Body of pancreas (tissue), 4 donors: ENCODE results near the gene PDCD4.

ENCODE experiments used
- POLR2A ChIP-seq, 3 donors: fragments of 450-650 bp; IDR thresholded peaks; one replicate each; pipeline ENCODE4 v1.6.1; 2016; ENCODE audit warnings: antibody characterized with exemption in 3 of 3, mild to moderate bottlenecking in 2 of 3
- TF ChIP-seq, protein P1 (sequence below), 7 experiments: fragments of 450-650 bp in 4 of 7; fragments of 200-600 bp in 3 of 7; sonication (generic) in 3 of 7; IDR thresholded peaks; one replicate each; pipeline ENCODE4 v1.5.1; 2016 to 2019; ENCODE audit warnings: antibody characterized with exemption in 7 of 7

GRCh38 chr10:110858297-110858934 lies 13.3 kb upstream of the PDCD4 start:
- TF ChIP-seq, protein P1, sequence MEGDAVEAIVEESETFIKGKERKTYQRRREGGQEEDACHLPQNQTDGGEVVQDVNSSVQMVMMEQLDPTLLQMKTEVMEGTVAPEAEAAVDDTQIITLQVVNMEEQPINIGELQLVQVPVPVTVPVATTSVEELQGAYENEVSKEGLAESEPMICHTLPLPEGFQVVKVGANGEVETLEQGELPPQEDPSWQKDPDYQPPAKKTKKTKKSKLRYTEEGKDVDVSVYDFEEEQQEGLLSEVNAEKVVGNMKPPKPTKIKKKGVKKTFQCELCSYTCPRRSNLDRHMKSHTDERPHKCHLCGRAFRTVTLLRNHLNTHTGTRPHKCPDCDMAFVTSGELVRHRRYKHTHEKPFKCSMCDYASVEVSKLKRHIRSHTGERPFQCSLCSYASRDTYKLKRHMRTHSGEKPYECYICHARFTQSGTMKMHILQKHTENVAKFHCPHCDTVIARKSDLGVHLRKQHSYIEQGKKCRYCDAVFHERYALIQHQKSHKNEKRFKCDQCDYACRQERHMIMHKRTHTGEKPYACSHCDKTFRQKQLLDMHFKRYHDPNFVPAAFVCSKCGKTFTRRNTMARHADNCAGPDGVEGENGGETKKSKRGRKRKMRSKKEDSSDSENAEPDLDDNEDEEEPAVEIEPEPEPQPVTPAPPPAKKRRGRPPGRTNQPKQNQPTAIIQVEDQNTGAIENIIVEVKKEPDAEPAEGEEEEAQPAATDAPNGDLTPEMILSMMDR (IDR thresholded peaks at IDR 0.05): no peak
- TF ChIP-seq POLR2A (IDR thresholded peaks at IDR 0.05): no peak
